Fibroblast of lung (primary cell): ENCODE measurements around the gene CFAP119.

Experiments used
- CTCF ChIP-seq, 2 donors: IDR thresholded peaks in 1 of 2; conservative IDR thresholded peaks in 1 of 2; 1 replicate in 1 of 2; 2 replicates in 1 of 2; pipeline ENCODE4 v1.5.1; 2011 to 2012; ENCODE audit warnings: low read length in 2 of 2, control low read depth in 1 of 2, inconsistent platforms in 1 of 2, low read depth in 1 of 2, mild to moderate bottlenecking in 1 of 2
- EZH2 ChIP-seq: IDR thresholded peaks from 2 replicates; pipeline ENCODE4 v1.5.1; 2012; ENCODE audit warnings: low read length, control low read depth, mild to moderate bottlenecking; ENCODE audit errors: missing control alignments

GRCh38 chr16:30720086-30720485 lies 41.8 kb downstream of the CFAP119 start:
- TF ChIP-seq CTCF (conservative IDR thresholded peaks at IDR 0.05 in 1 of 2, IDR thresholded peaks at IDR 0.05 in 1 of 2; ENCODE audit: low read depth in 1 of 2, low read length in 2 of 2) (no peak), EZH2 (no peak)
